Bronchial epithelial cell (primary cell): ENCODE measurements around the gene PRR5L. TPM values are rescaled to one million over a fixed set of nuclear protein-coding genes. Genes with fewer than 3 reads are reported as not detected.

ENCODE experiments used
- DNase-seq: peaks from one replicate; pipeline ENCODE4 v3.0.0-alpha.2; 2010; ENCODE audit warnings: low read depth
- FAIRE-seq: peaks from 2 replicates; lab custom pipeline; 2011; peaks lifted over from hg19 to GRCh38; lab: Jason Lieb, UNC
- H3K27me3 ChIP-seq: 2 replicates; pipeline ENCODE4 v1.5.1; 2011; ENCODE audit warnings: low read length; ENCODE audit not compliant: control insufficient read depth, insufficient read depth
- H3K36me3 ChIP-seq: 2 replicates; pipeline ENCODE4 v1.5.1; 2011; ENCODE audit warnings: low read length; ENCODE audit not compliant: control insufficient read depth, insufficient read depth
- H3K4me3 ChIP-seq: 2 replicates; pipeline ENCODE4 v1.5.1; 2011; ENCODE audit warnings: mild to moderate bottlenecking, low read depth, low read length, control low read depth
- total RNA-seq: library from RNA; depleted of rRNA; stranded (reverse); fragments of >200 nt; gene quantifications from 2 replicates; pipeline ENCODE4 v1.2.1, GENCODE V29; 2014
- TF ChIP-seq, protein P1 (sequence below): IDR thresholded peaks from 2 replicates; pipeline ENCODE4 v1.5.1; 2011; ENCODE audit warnings: mild to moderate bottlenecking, moderate library complexity, low read length, control low read depth, inconsistent platforms; ENCODE audit not compliant: insufficient read depth, severe bottlenecking

The PRR5L gene
- total RNA-seq, 1 donor from 2014 or later, result 10.0 TPM

GRCh38 chr11:36412781-36413383 lies 116.8 kb downstream of the PRR5L start:
- TF ChIP-seq, protein P1, sequence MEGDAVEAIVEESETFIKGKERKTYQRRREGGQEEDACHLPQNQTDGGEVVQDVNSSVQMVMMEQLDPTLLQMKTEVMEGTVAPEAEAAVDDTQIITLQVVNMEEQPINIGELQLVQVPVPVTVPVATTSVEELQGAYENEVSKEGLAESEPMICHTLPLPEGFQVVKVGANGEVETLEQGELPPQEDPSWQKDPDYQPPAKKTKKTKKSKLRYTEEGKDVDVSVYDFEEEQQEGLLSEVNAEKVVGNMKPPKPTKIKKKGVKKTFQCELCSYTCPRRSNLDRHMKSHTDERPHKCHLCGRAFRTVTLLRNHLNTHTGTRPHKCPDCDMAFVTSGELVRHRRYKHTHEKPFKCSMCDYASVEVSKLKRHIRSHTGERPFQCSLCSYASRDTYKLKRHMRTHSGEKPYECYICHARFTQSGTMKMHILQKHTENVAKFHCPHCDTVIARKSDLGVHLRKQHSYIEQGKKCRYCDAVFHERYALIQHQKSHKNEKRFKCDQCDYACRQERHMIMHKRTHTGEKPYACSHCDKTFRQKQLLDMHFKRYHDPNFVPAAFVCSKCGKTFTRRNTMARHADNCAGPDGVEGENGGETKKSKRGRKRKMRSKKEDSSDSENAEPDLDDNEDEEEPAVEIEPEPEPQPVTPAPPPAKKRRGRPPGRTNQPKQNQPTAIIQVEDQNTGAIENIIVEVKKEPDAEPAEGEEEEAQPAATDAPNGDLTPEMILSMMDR, result no peak
- Histone ChIP-seq H3K4me3 (no peak overlapping the region), H3K36me3 (no peaks in the 10 kb centered on the region), H3K27me3 (no peaks in the 10 kb centered on the region)
- DNase-seq (no peak), FAIRE-seq (no peak)

DNA sequence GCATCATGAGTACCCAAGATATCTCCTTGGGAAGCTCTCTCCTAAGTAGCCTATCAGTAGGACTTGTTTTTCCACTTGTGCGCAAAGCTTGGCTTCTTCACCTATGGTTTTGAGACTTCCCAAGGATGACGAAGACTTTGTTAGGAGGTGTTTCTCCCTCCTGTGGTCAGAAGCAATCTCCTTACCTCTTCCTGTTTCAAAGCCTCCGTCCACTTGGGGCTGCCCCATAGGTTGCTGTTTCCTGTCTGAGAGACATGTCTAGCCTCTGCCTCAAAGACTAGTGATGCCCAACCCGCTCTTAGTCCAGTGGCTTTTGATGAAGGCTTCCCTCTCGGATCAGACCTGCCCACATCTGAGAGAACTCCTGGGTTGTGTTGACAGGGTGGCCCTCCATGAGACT lies 121.1 kb downstream of the PRR5L start:
- no peak for DNase-seq
- no peak overlapping the region for H3K4me3 ChIP-seq
- TF ChIP-seq, protein P1, result no peak
- no peak for FAIRE-seq
- H3K36me3 ChIP-seq, result no peaks in the 10 kb centered on the region
- no peaks in the 10 kb centered on the region for H3K27me3 ChIP-seq

DNA sequence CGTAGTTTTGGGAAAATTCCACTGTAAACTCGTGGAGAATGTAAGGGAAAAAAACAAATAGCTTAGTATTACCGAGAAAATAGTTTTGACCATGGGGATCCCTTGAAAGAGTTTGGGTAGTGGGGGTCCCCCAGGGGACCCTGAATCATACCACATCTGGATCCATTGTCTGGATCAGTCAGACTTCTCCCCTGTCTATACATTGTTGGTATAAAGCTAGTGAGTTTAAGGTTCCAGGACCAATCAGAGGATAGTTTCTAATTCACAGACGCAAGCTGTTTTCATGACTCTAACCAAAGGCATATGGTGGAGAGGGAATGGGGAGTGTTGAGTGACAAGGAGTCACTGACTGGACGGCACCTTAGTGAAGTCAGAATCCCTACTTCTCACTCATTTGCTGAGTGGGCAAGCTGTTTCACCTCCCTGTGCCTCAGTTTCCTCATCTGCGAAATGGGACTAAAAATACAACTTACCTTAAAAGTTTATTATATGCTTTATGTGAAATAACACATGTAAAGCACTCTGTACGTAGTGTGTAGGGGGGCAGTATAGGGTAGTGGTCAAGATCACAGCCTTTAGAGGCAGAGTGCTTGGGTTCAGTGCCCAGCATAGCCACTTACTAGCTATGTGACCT lies 123.8 kb downstream of the PRR5L start:
- DNase-seq (no peak), FAIRE-seq (no peak)
- Histone ChIP-seq H3K4me3 (no peak overlapping the region), H3K27me3 (no peaks in the 10 kb centered on the region), H3K36me3 (no peaks in the 10 kb centered on the region)
- TF ChIP-seq, protein P1, result no peak

DNA sequence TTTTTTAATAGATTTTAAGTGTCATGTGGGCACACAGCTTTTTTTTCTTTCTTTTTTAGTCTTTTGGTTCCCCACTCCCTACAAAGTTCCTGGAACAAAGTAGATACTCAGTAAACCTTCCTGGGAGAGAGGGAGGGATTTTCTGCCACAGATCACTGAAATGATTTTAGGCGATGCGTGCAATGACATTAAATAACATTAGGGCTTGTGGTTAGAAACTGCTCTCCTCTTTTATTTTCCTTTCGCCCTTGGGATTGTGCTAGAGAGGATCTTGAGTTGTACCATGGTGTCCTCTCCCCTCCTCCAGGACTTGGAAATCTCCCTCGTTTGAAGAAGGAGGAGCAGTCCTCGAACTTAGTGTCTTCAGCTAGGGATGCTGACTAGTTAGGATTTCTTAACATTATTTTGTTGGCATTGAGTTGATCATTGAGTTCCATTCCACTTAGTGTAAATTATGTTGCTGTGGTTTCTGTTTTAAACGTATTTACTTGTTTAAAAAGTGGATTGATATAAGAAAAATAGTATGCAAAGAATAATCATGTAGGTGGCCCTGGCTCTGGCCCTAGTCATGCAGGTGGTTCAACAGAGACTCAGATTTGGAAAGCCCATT lies 125.6 kb downstream of the PRR5L start:
- H3K4me3 ChIP-seq, result no peak overlapping the region
- FAIRE-seq (no peak), DNase-seq (no peak)
- H3K36me3 ChIP-seq, result no peaks in the 10 kb centered on the region
- TF ChIP-seq, protein P1, result no peak
- no peaks in the 10 kb centered on the region for H3K27me3 ChIP-seq

GRCh38 chr11:36425561-36426081 lies 129.5 kb downstream of the PRR5L start:
- TF ChIP-seq, protein P1, result no peak
- no peak for DNase-seq
- H3K4me3 ChIP-seq, result no peak overlapping the region
- no peaks in the 10 kb centered on the region for H3K36me3 ChIP-seq
- no peak for FAIRE-seq
- H3K27me3 ChIP-seq, result no peaks in the 10 kb centered on the region
